Stimulated activated naive CD8-positive, alpha-beta T cell treated with anti-CD3 and anti-CD28 coated beads, Interleukin-15, Interleukin-2, amounts not matched to agents 100 ng/mL and 50 ng/mL, for 24 hours (primary cell): Measurements from ENCODE around the gene MUTYH.
"Not testable (repeated sequence)": the region's sequence is repeated elsewhere in the genome, so short reads cannot be mapped to it uniquely, and the experiment has no call there.

ENCODE experiments used
- H3K27ac Mint-ChIP-seq: one replicate; pipeline ENCODE4 v1.8.0; 2021; ENCODE audit warnings: mild to moderate bottlenecking, mixed read lengths
- H3K27me3 Mint-ChIP-seq: one replicate; pipeline ENCODE4 v1.8.0; 2021; ENCODE audit warnings: mixed read lengths
- H3K36me3 Mint-ChIP-seq: one replicate; pipeline ENCODE4 v1.8.0; 2021; ENCODE audit warnings: low read depth, mixed read lengths
- H3K4me1 Mint-ChIP-seq: one replicate; pipeline ENCODE4 v1.8.0; 2021; ENCODE audit warnings: low read depth, mixed read lengths
- H3K4me3 Mint-ChIP-seq: one replicate; pipeline ENCODE4 v1.8.0; 2021; ENCODE audit warnings: mild to moderate bottlenecking, mixed read lengths
- H3K9me3 Mint-ChIP-seq: one replicate; pipeline ENCODE4 v1.8.0; 2021; ENCODE audit warnings: mixed read lengths

The MUTYH gene

DNA sequence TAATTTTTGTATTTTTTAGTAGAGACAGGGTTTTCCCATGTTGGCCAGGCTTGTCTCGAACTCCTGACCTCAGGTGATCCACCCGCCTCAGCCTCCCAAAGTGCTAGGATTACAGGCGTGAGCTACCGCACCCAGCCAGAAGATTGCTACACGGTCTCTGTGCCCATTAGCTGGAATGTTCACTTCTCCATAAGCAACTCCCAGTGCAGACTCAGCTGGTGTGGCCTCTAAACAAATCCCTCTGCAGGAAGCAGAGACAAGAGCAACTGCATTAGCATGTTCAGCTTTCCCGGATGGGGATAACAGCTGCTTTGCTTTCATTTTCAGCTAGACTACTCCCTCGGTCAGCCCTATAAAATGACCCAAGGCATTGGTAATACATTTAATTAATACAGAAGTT lies 20.7 kb upstream of the MUTYH start:
- H3K9me3 Mint-ChIP-seq, H3K4me1 Mint-ChIP-seq, H3K36me3 Mint-ChIP-seq, H3K4me3 Mint-ChIP-seq, H3K27ac Mint-ChIP-seq, H3K27me3 Mint-ChIP-seq: not testable (repeated sequence)

DNA sequence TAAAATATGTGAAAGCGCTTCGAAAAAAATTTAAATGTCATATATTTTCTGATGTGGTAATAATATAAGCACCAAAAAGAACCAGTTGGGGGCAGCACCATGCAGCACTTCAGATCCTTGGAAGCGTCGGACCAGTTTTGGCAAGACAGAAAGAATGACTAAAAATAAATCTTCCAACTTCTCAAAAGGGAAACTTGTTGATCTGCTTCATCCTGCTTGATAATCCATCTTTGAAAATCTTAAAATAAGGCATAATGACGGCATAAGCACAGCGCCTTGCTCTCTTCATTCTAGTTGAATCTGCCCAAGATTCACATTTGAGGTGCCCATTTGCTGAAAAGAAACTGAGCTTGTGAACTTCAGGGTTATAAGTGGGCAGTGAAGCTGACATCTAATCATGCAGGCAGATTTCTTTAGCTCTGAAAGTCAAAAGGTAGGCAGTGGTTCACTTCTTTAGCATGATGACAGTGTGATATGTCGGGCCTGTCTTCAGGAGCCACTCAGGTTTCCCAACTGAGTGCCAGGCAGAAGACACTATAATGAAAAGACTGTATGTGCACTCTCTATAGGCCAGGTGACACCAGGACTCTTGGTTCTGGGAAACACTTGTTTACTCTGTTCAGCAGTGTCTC lies 19.8 kb upstream of the MUTYH start:
- Mint-ChIP-seq H3K27ac (no peak overlapping the region), H3K4me3 (no peak overlapping the region), H3K27me3 (no peaks in the 10 kb centered on the region), H3K4me1 (peaks cover 7% of the 10 kb centered on the region), H3K9me3 (no peaks in the 10 kb centered on the region), H3K36me3 (no peaks in the 10 kb centered on the region)

DNA sequence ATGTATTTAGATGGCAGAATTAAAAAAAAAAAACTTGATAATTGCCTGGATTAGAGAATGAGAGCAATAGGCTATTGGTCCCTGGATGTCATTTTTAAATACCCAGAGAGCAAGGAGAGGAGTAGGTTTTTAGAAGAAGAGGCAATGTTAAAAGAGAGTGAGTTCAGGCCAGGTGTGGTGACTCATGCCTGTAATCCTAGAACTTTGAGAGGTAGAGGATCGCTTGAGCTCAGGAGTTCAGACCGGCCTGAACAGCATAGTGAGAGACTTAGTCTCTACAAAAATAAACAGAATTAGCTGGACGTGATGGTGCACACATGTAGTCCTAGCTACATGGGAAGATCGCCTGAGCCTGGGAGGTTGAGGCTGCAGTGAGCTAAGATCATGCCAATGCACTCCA lies 15.9 kb upstream of the MUTYH start:
- H3K27ac Mint-ChIP-seq = no peak overlapping the region

DNA sequence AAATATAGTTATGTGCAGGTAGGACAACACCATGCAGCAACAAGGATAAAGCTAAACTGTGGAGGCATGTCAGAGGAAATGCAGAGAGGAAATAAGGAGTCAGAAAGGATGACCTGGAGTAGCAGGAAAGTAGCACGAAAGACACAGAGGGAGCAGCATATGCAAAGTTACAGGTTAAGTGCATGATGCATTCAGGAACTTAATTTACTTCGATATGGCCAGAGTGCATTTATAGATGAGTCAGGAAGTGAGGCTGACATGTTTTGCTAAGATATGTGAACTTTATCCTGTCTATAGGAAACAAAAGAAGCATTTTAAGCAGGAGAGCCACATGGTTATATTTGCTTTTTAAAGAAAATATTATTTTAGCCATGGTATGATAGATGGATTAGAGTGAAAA lies 15.4 kb upstream of the MUTYH start:
- Mint-ChIP-seq H3K27ac (no peak overlapping the region), H3K36me3 (no peaks in the 10 kb centered on the region), H3K4me3 (no peak overlapping the region), H3K27me3 (no peaks in the 10 kb centered on the region), H3K4me1 (peaks cover 7% of the 10 kb centered on the region), H3K9me3 (no peaks in the 10 kb centered on the region)

More for the DNA sequence above, 15.9 kb upstream of the MUTYH start:
- Mint-ChIP-seq H3K4me1 (peaks cover 7% of the 10 kb centered on the region), H3K27me3 (no peaks in the 10 kb centered on the region), H3K4me3 (no peak overlapping the region), H3K9me3 (no peaks in the 10 kb centered on the region), H3K36me3 (no peaks in the 10 kb centered on the region)

DNA sequence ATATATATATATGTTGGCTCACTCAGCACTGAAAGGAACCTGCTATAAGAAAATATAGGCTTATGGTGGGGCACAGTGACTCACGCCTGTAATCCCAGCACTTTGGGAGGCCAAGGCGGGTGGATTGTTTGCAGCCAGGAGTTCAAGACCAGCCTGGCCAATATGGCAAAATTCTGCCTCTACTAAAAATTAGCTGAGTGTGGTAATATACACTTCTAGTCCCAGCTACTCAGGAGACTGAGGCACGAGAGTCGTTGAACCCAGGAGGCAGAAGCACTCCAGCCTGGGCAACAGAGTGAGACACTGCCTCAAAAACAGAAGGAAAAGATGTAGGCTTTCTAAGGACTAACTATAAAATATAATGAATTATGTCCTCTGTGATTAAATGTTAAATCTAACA lies 14.6 kb upstream of the MUTYH start:
- H3K4me3 Mint-ChIP-seq = no peak overlapping the region
- H3K27me3 Mint-ChIP-seq = no peaks in the 10 kb centered on the region
- H3K36me3 Mint-ChIP-seq = no peaks in the 10 kb centered on the region
- H3K9me3 Mint-ChIP-seq = no peaks in the 10 kb centered on the region
- no peak overlapping the region for H3K27ac Mint-ChIP-seq
- peaks cover 4% of the 10 kb centered on the region for H3K4me1 Mint-ChIP-seq

DNA sequence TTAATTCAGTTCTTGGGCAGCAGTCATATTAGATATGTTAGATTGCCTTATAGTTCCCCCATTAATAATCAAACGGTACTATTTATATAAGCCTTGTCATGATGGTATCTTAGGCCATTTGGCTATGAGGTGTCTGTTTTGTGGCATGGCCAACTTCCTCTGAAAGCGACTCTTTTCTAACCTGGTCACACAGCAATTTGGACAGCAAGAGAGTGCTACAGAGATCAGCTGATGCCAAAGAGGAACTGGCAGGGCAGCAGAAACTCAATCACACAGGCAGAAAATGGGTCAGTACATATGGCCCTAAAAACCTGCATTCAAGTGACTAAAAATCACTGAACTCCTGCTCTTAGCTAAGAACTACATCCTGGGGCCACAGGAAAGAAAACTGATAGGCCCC lies 13.4 kb upstream of the MUTYH start:
- H3K36me3 Mint-ChIP-seq = no peaks in the 10 kb centered on the region
- no peak overlapping the region for H3K27ac Mint-ChIP-seq
- H3K27me3 Mint-ChIP-seq = no peaks in the 10 kb centered on the region
- H3K9me3 Mint-ChIP-seq = no peaks in the 10 kb centered on the region
- no peak overlapping the region for H3K4me3 Mint-ChIP-seq
- H3K4me1 Mint-ChIP-seq = peaks cover 7% of the 10 kb centered on the region

DNA sequence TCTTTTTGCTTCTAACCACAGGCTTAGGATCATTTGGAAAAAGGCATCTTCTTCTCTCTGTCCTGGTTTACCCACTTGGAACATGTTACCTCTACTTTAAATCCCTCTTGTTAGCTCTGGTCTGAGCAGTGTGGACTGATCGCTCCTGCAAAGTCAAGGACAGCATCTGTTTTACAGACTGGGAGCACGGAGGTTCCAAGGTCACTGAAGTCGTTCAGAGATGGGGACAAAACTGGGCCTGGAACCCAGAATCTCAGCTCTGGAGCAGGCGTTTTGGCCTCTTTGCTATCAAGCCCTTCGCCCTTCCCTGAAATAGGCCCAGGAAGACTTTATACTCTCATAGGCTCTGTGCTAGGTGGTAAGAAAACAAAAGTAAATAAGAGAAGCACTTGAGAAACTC lies 11.3 kb upstream of the MUTYH start:
- Mint-ChIP-seq H3K36me3 (peaks cover 4% of the 10 kb centered on the region), H3K27me3 (no peaks in the 10 kb centered on the region), H3K9me3 (no peaks in the 10 kb centered on the region), H3K27ac (no peak overlapping the region), H3K4me1 (peaks cover 7% of the 10 kb centered on the region), H3K4me3 (no peak overlapping the region)

DNA sequence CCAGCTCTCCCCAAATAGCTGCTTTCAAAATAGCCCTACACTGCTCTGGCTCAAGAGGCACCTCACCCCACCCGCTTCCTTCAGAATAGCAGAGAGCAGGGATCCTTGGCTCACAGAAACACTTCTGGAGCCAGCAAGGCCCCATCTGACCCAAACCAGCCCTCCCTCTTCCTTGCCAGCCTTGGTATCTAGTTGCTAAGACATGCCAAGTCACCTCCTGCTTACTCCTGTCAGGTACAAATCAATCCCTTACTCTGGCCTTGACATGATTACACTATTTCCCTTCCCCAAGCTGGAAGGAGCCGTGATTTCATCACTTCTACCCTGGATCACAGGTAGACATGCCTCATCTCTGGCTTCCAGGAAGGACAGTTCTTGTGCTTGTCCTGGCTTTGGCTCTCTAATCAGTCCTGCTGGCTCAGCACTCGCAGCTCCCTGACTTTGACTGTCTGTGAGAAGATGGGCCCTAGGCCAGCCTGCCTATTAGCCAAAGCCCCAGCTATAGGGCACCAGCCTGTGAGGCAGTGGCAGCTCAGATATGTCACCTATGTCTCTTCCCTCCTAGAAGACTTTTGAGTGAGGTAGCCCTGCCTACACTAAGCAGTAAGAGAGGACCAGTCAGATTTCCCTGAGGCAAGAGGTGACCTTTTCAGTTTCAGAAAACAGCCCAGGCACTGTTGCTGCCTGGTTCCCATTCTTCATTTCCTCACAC lies 8.9 kb upstream of the MUTYH start:
- H3K4me3 Mint-ChIP-seq = no peak overlapping the region
- no peaks in the 10 kb centered on the region for H3K27me3 Mint-ChIP-seq
- no peaks in the 10 kb centered on the region for H3K9me3 Mint-ChIP-seq
- peaks cover 4% of the 10 kb centered on the region for H3K4me1 Mint-ChIP-seq
- peak overlapping the region; percentile 8 for H3K27ac Mint-ChIP-seq
- peaks cover 23% of the 10 kb centered on the region for H3K36me3 Mint-ChIP-seq

DNA sequence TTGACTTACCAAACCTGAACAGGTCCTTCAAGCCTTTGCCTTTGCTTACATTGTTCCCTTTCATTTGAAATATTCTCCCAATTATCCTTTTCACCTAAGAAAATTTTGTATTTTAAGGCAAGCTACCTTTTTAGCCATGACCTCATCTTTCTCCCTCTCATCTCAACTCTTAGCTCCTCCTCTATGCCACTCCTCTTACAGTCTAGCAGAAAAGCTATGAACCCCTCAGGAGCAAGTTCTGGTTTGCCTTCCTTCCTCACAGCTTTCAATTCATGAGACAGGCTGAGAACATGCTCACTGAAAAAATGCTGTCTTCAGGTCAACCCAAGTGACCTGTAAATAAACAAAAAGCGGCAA lies 8.3 kb upstream of the MUTYH start:
- Mint-ChIP-seq H3K27me3 (no peaks in the 10 kb centered on the region), H3K4me1 (peaks cover 4% of the 10 kb centered on the region), H3K27ac (no peak overlapping the region), H3K36me3 (peaks cover 28% of the 10 kb centered on the region), H3K9me3 (no peaks in the 10 kb centered on the region), H3K4me3 (no peak overlapping the region)

DNA sequence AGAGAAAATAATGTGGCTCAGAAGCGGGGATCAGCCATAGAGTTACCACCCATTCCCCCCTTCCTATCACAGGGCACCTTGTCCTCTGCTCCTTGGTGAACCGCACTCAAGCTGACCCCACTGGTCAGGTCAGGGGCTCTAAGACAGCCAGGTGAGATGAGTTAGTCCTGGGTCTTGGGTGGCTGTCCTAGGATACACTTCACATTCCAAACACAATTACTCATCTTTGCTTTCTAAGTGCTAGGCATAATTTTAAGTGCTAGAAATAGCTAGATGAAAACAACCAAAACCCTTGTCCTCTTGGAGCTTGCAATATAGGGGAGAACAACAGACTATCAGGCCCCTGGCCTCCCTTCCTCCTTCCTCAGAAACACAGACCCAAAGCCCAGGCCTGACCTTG lies 7.8 kb upstream of the MUTYH start:
- Mint-ChIP-seq H3K4me3 (no peak overlapping the region), H3K27ac (no peak overlapping the region), H3K36me3 (peaks cover 34% of the 10 kb centered on the region), H3K4me1 (peaks cover 4% of the 10 kb centered on the region), H3K9me3 (no peaks in the 10 kb centered on the region), H3K27me3 (no peaks in the 10 kb centered on the region)

DNA sequence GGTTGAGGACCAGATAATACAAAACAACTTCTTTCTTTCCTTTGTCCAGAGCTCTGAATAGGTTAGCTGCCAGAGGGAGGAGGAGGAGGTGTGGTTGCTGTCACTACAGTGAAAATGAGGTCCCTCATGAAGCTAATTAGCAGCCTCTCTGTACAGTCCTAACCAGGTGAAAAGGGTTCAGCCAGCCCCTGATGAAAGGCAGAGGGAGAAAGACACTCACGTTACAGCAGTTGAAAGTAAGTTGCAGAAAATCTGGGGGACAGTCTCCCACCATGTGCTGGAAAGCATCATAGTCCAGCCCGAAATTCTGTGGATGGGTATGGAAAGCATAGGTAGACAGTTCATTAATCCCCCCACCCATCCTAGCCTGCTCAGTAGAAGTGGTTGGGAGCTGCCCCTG lies 6.2 kb upstream of the MUTYH start:
- Mint-ChIP-seq H3K4me1 (peaks cover 16% of the 10 kb centered on the region), H3K4me3 (no peak overlapping the region), H3K27ac (no peak overlapping the region), H3K36me3 (peaks cover 49% of the 10 kb centered on the region), H3K27me3 (no peaks in the 10 kb centered on the region), H3K9me3 (no peaks in the 10 kb centered on the region)

DNA sequence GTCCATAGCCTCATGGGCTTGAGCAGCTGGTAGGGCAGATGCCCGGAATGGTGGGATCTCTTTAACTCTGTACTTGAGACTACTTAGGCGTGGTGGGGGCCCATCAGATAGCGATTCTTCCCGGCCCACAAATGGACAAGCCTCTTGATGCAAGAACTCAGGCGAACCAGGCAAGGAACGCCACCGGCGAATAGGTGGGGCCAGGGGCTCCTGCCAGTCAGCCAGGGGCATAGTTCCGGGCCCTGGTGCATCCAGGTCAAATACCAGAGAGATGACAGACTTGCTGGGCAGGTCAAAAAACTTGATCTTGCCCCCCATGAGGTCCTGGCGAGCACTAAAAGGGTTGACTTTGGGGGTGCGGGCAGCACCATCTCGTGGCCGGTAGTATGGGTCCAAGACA lies 4.8 kb upstream of the MUTYH start:
- Mint-ChIP-seq H3K4me3 (no peak overlapping the region), H3K4me1 (peaks cover 28% of the 10 kb centered on the region), H3K27ac (no peak overlapping the region), H3K27me3 (no peaks in the 10 kb centered on the region), H3K36me3 (peaks cover 63% of the 10 kb centered on the region), H3K9me3 (no peaks in the 10 kb centered on the region)

DNA sequence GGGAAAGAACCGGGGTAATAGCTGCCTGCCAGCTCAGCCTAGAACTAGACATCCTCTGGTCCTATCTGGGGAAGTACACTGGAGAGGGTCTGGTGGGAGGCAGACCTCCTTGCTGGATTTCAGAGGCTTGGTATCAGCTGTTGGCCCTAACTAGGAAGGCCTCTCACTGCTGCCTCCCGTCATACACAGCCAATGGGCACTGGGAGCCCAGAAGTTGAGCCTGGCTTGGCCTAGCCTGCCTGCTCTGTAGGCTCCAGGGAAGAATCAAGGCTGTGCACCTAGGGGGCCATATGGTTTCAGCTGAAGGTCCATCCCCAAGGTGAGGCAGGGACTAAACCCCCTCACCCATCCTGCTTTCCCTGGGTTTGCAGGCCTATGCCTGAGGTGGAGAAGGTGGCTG lies 4.3 kb upstream of the MUTYH start:
- Mint-ChIP-seq H3K27ac (no peak overlapping the region), H3K9me3 (no peaks in the 10 kb centered on the region), H3K4me1 (peaks cover 31% of the 10 kb centered on the region), H3K27me3 (no peaks in the 10 kb centered on the region), H3K36me3 (peaks cover 66% of the 10 kb centered on the region), H3K4me3 (no peak overlapping the region)

DNA sequence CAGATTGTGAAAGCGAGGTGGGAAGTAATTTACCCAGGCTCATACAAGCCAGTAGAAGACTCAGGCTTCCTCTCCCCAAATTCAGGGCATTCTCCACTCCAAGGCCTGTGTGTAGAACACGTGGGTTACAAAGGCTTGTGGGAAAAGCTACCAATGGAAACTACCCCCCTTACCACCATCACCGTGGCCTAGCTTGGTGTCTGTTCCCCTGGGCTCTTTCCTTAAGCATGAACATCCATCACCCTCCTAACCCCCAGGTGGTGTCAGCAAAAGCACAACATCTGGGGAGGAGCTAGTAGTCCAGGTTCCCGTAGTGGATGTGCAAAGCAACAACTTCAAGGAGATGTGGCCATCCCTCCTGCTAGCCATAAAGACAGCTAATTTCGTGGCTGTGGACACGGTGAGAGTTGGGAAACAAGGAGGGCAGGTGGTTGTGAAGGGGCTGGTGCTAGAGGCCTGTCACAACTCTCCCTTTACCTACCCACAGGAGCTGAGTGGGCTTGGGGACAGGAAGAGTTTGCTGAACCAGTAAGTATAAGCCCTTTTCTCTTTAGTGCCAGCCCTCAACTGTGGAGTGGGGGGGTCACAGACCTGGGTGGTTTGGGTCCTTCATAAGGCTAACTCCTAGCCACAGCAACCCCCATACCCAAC lies 701 bp upstream of the MUTYH start:
- Mint-ChIP-seq H3K4me1 (peaks cover 46% of the 10 kb centered on the region), H3K36me3 (peaks cover 75% of the 10 kb centered on the region), H3K27me3 (no peaks in the 10 kb centered on the region)

DNA sequence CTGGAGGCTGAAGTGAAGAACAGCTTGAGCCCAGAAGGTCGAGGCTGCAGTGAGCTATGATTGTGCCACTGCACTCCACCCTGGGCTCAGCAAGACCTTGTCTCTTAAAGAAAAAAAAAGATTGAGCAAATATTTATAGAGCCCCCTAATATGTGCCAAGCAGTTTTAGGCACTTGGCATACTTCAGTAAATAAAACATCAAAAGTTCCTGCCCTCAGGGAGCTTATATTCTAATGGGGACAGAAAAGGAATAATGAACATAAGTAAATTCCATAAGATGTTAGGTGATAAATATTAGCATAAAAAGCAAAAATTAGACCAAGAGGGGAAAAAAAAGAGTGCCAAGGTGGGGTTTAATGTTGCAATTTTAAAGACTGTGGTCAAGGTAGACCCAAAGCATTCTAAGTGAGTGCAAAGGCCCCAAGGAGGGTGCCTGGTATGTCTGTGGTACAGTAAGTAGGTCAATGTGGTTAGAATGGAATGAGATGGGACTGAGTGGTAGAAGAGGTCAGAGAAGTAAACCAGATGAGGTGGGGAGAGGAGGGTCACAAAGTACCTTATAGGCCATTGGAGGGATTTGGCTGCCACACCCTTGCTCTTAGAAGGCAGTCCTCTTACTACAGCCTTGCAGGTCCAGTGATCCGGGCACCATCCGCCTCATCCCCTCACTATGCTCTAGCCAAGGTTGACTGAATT lies 2.5 kb downstream of the MUTYH start:
- Mint-ChIP-seq H3K36me3 (peaks cover 61% of the 10 kb centered on the region), H3K27ac (peak overlapping the region; percentile 100), H3K27me3 (no peaks in the 10 kb centered on the region), H3K9me3 (no peaks in the 10 kb centered on the region), H3K4me1 (peaks cover 53% of the 10 kb centered on the region), H3K4me3 (peak overlapping the region; percentile 99)

More for the DNA sequence above, 701 bp upstream of the MUTYH start:
- peak overlapping the region; percentile 100 for H3K27ac Mint-ChIP-seq
- H3K9me3 Mint-ChIP-seq = no peaks in the 10 kb centered on the region
- peak overlapping the region; percentile 99 for H3K4me3 Mint-ChIP-seq
